IMR-90 (cell line): ENCODE measurements around the gene PTPRG. TPM values are rescaled to one million over a fixed set of nuclear protein-coding genes. Genes with fewer than 3 reads are reported as not detected.

Experiments
- ATAC-seq: fragments of 200-7000 bp; cut with Tn5 transposase; 2 replicates; pipeline ENCODE4 v1.9.1; 2020; ENCODE audit warnings: low read depth, mild to moderate bottlenecking, moderate library complexity
- BruUV-seq: library from RNA; stranded (reverse); fragments of 400-500 nt; replicated peaks from 2 replicates; lab custom pipeline; 2021; lab: Mats Ljungman, UMichigan
- CTCF ChIA-PET: fragments of 300-600 bp; formaldehyde crosslinking; extraction: SDS; loops from one replicate; lab custom pipeline; 2021; ENCODE audit warnings: antibody characterized with exemption; lab: Yijun Ruan, JAX
- POLR2A ChIA-PET: fragments of 300-600 bp; sonication (Branson Sonifier 250); formaldehyde crosslinking; loops from one replicate; lab custom pipeline; 2022; ENCODE audit warnings: antibody characterized with exemption; ENCODE audit not compliant: unreplicated experiment; lab: Charles Lee
- DNase-seq: peaks from one replicate; pipeline ENCODE4 v3.0.0; 2013
- H2AFZ ChIP-seq: replicated peaks from 2 replicates; pipeline ENCODE3; 2013; ENCODE audit warnings: low read length, mild to moderate bottlenecking; ENCODE audit not compliant: poor library complexity
- H2AK5ac ChIP-seq: 2 replicates; pipeline ENCODE4 v1.6.1; 2013; ENCODE audit warnings: low read depth, low read length, inconsistent platforms
- H2AK9ac ChIP-seq: replicated peaks from 2 replicates; pipeline ENCODE3; 2013; ENCODE audit warnings: mild to moderate bottlenecking, low read depth, low read length, moderate library complexity; ENCODE audit not compliant: poor library complexity
- H2BK120ac ChIP-seq: 2 replicates; pipeline ENCODE4 v1.6.1; 2013; ENCODE audit warnings: low read depth, low read length, inconsistent platforms
- H2BK15ac ChIP-seq: 3 replicates; pipeline ENCODE4 v1.6.1; 2013; ENCODE audit warnings: low read depth, low read length, inconsistent platforms
- H2BK20ac ChIP-seq: 2 replicates; pipeline ENCODE4 v1.6.1; 2013; ENCODE audit warnings: low read depth, mild to moderate bottlenecking, inconsistent platforms, low read length, moderate library complexity
- H2BK5ac ChIP-seq: 2 replicates; pipeline ENCODE4 v1.6.1; 2013; ENCODE audit warnings: mild to moderate bottlenecking, low read depth, low read length, inconsistent platforms; ENCODE audit not compliant: poor library complexity, severe bottlenecking
- H3K14ac ChIP-seq: replicated peaks from 2 replicates; pipeline ENCODE4 v1.6.1; 2013; ENCODE audit warnings: low read depth, low read length, inconsistent platforms
- H3K18ac ChIP-seq: 2 replicates; pipeline ENCODE4 v1.6.1; 2013; ENCODE audit warnings: low read depth, low read length, control low read depth
- H3K23ac ChIP-seq: 2 replicates; pipeline ENCODE4 v1.6.1; 2013; ENCODE audit warnings: low read depth, low read length, inconsistent platforms
- H3K27ac ChIP-seq: 2 replicates; pipeline ENCODE4 v1.5.1; 2013; ENCODE audit warnings: mild to moderate bottlenecking, control low read depth, low read length; ENCODE audit not compliant: insufficient read depth
- H3K27me3 ChIP-seq: 2 replicates; pipeline ENCODE4 v1.6.1; 2013; ENCODE audit warnings: low read length; ENCODE audit not compliant: control insufficient read depth, insufficient read depth
- H3K36me3 ChIP-seq: 2 replicates; pipeline ENCODE4 v1.6.1; 2013; ENCODE audit warnings: low read length, mixed read lengths; ENCODE audit not compliant: control insufficient read depth, insufficient read depth
- H3K4ac ChIP-seq: 2 replicates; pipeline ENCODE4 v1.6.1; 2013; ENCODE audit warnings: low read depth, low read length, inconsistent platforms
- H3K4me1 ChIP-seq: 2 replicates; pipeline ENCODE4 v1.6.1; 2013; ENCODE audit warnings: low read length, mixed read lengths; ENCODE audit not compliant: control insufficient read depth, insufficient read depth
- H3K4me2 ChIP-seq: 2 replicates; pipeline ENCODE4 v1.6.1; 2013; ENCODE audit warnings: low read depth, mild to moderate bottlenecking, control low read depth, low read length, moderate library complexity
- H3K4me3 ChIP-seq: 2 replicates; pipeline ENCODE4 v1.5.1; 2013; ENCODE audit warnings: low read depth, mild to moderate bottlenecking, control low read depth, low read length, moderate library complexity; ENCODE audit not compliant: insufficient read depth
- H3K56ac ChIP-seq: 2 replicates; pipeline ENCODE4 v1.6.1; 2013; ENCODE audit warnings: low read length, inconsistent platforms; ENCODE audit not compliant: insufficient read depth; ENCODE audit errors: extremely low read depth
- H3K79me1 ChIP-seq, 2 experiments: 2 replicates each; pipeline ENCODE4 v1.6.1; 2013; ENCODE audit warnings: low read length in 2 of 2, inconsistent platforms in 1 of 2, low read depth in 1 of 2
- H3K9ac ChIP-seq: 2 replicates; pipeline ENCODE4 v1.6.1; 2013; ENCODE audit warnings: low read depth, low read length, control low read depth
- H3K9me1 ChIP-seq: 2 replicates; pipeline ENCODE4 v1.6.1; 2013; ENCODE audit warnings: low read length, inconsistent platforms; ENCODE audit not compliant: insufficient read depth
- H3K9me3 ChIP-seq: 2 replicates; pipeline ENCODE4 v1.6.1; 2013; ENCODE audit warnings: low read length; ENCODE audit not compliant: control insufficient read depth, insufficient read depth
- H4K20me1 ChIP-seq: 2 replicates; pipeline ENCODE4 v1.6.1; 2013; ENCODE audit warnings: low read length, inconsistent platforms; ENCODE audit not compliant: insufficient read depth
- H4K5ac ChIP-seq: 2 replicates; pipeline ENCODE4 v1.6.1; 2013; ENCODE audit warnings: mild to moderate bottlenecking, low read depth, low read length, control low read depth
- H4K8ac ChIP-seq, 2 experiments: 2 replicates each; pipeline ENCODE4 v1.6.1; 2013; ENCODE audit warnings: low read depth in 2 of 2, low read length in 2 of 2, control low read depth in 1 of 2, inconsistent platforms in 1 of 2
- H4K91ac ChIP-seq: 2 replicates; pipeline ENCODE4 v1.6.1; 2013; ENCODE audit warnings: low read depth, low read length, inconsistent platforms; ENCODE audit not compliant: insufficient read depth
- BHLHE40 ChIP-seq: fragments of 150-350 bp; IDR thresholded peaks from 2 replicates; pipeline ENCODE4 v1.6.1; 2016; ENCODE audit warnings: mild to moderate bottlenecking, low read depth, low read length
- MAFK ChIP-seq: IDR thresholded peaks from 2 replicates; pipeline ENCODE4 v1.6.1; 2012; ENCODE audit warnings: low read depth, low read length, improper control_type of control experiment
- WGBS, 2 experiments: methylation state at CpG; one replicate each; pipeline versions ENCODE4 v1.1.5 to v1.1.7; 2013; ENCODE audit warnings: missing lambda C conversion rate in 2 of 2; ENCODE audit not compliant: insufficient read length in 1 of 2; ENCODE audit errors: extremely low coverage in 2 of 2; 5-methylcytosine and 5-hydroxymethylcytosine counted together
- dilution Hi-C: fragments of 300-500 bp; cut with HindIII; formaldehyde crosslinking; loops from one replicate; pipeline ENCODE4 v1.14.3; 2018; ENCODE audit warnings: low sequenced_read_pairs; ENCODE audit not compliant: unreplicated experiment
- in situ Hi-C: fragments of 300-500 bp; cut with MboI; formaldehyde crosslinking; loops from 3 replicates; pipeline ENCODE4 v1.14.3; 2019; ENCODE audit warnings: low sequenced_read_pairs, inconsistent platforms, mixed read lengths
- intact Hi-C: fragments of 100-400 bp; cut with micrococcal nuclease; formaldehyde crosslinking; loops from 2 replicates; pipeline ENCODE4 v1.10.0; 2022
- polyA plus RNA-seq, 3 experiments: library from polyadenylated mRNA; depleted of rRNA; stranded (reverse); fragments of >200 nt; gene quantifications; 2 replicates each; pipeline ENCODE4 v1.2.3, GENCODE V29; 2012; ENCODE audit warnings: low replicate concordance in 1 of 3
- total RNA-seq: library from RNA; depleted of rRNA; stranded (reverse); fragments of >200 nt; gene quantifications from 2 replicates; pipeline ENCODE4 v1.2.3, GENCODE V29; 2012

The PTPRG gene
- total and polyA plus RNA-seq, 2 of the 4 experiments (the other 2 are of a cell fraction): 7.7 to 31.0 TPM

- Histone ChIP-seq H3K4me1 (no peaks in the 10 kb centered on the region), H3K4ac (no peak overlapping the region), H2BK5ac (no peak overlapping the region), H4K8ac (no peak overlapping the region), H3K36me3 (peaks cover 14% of the 10 kb centered on the region), H3K4me3 (no peak overlapping the region), H3K56ac (no peak overlapping the region), H2BK15ac (no peak overlapping the region), H2BK120ac (no peak overlapping the region), H2AK5ac (no peak overlapping the region), H4K20me1 (no peaks in the 10 kb centered on the region), H4K5ac (no peak overlapping the region), H3K9me3 (no peaks in the 10 kb centered on the region), H3K4me2 (no peak overlapping the region), H3K27me3 (no peaks in the 10 kb centered on the region), H3K79me1 (no peaks in the 10 kb centered on the region), H3K9ac (no peak overlapping the region), H2BK20ac (no peak overlapping the region), H3K23ac (no peak overlapping the region), H3K14ac (no peak overlapping the region), H2AFZ (no peak overlapping the region), H2AK9ac (no peak overlapping the region), H3K9me1 (no peaks in the 10 kb centered on the region), H3K18ac (no peak overlapping the region), H4K91ac (no peak overlapping the region), H3K27ac (no peak overlapping the region)
- in situ Hi-C loops (no loop called here), dilution Hi-C loops (no loop called here), intact Hi-C loops (no loop called here)
- DNase-seq (no peak), ATAC-seq (no peak)
- peak; percentile 32; the same call in 1 of the 2 replicates for TF ChIP-seq MAFK
- TF ChIP-seq BHLHE40: no peak
- BruUV-seq: no TSS peak
- CTCF ChIA-PET: interaction anchor here (0.5 to 1.0 kb wide), 2 partner anchors 9 to 88 kb away, joined by 3 to 4 read pairs; no protein-coding TSS in a partner anchor
- no CpG with 5 or more reads among the region's 5 CpGs for WGBS, 2 experiments
- POLR2A ChIA-PET: no interaction called here
Measured at GRCh38 chr3:62197350-62198012, 636.1 kb downstream of the PTPRG start.
